Left lung (tissue), 10 donors: ENCODE measurements around the gene CCDC73. TPM values are rescaled to one million over a fixed set of nuclear protein-coding genes. Genes with fewer than 3 reads are reported as not detected.
"Not testable (repeated sequence)": the region's sequence is repeated elsewhere in the genome, so short reads cannot be mapped to it uniquely, and the experiment has no call there.

ENCODE experiments used
- ATAC-seq: fragments of 200-7000 bp; cut with Tn5 transposase; one replicate; pipeline ENCODE4 v1.9.1; 2020; ENCODE audit warnings: moderate library complexity
- DNase-seq, 4 donors: peaks; one replicate each; pipeline ENCODE4 v3.0.0-alpha.2; 2013 to 2020
- H3K27ac ChIP-seq, 2 donors: fragments of 200-600 bp; sonication (generic) in 1 of 2; one replicate each; pipeline versions ENCODE4 v1.5.0 to v1.8.0; 2020 to 2021
- H3K27me3 ChIP-seq, 2 donors: fragments of 200-600 bp; sonication (generic) in 1 of 2; one replicate each; pipeline versions ENCODE4 v1.5.0 to v1.8.0; 2020 to 2021
- H3K36me3 ChIP-seq, 2 donors: fragments of 200-600 bp; sonication (generic) in 1 of 2; one replicate each; pipeline versions ENCODE4 v1.5.0 to v1.8.0; 2020 to 2021
- H3K4me1 ChIP-seq, 2 donors: fragments of 200-600 bp; one replicate each; pipeline ENCODE4 v1.8.0; 2021
- H3K4me3 ChIP-seq, 2 donors: fragments of 200-600 bp; sonication (generic) in 1 of 2; one replicate each; pipeline versions ENCODE4 v1.5.0 to v1.8.0; 2020 to 2021; ENCODE audit warnings: mild to moderate bottlenecking in 1 of 2
- H3K9me3 ChIP-seq, 2 donors: fragments of 200-600 bp; sonication (generic) in 1 of 2; one replicate each; pipeline versions ENCODE4 v1.5.0 to v1.8.0; 2020 to 2021
- CTCF ChIP-seq, 2 donors: fragments of 200-600 bp; sonication (generic) in 1 of 2; IDR thresholded peaks; one replicate each; pipeline versions ENCODE4 v1.5.0 to v1.8.0; 2021; ENCODE audit warnings: antibody characterized with exemption in 2 of 2
- intact Hi-C, 2 donors: fragments of 100-400 bp; cut with DNase I; formaldehyde crosslinking; loops; one replicate each; pipeline versions ENCODE4 v1.11.2 to v1.14.2; 2022
- polyA plus RNA-seq, 6 donors: library from polyadenylated mRNA; unstranded; fragments of 120-200 nt; gene quantifications; one replicate each; pipeline ENCODE4 v1.2.1, GENCODE V29; 2013; ENCODE audit not compliant: insufficient read length in 6 of 6
- total RNA-seq, 2 donors: library from RNA; stranded (reverse); fragmentation: NEBNext Ultra II Directional; extraction: Animal tissue kit (Norgen Biotek cat#: 25700); gene quantifications; one replicate each; pipeline ENCODE4 v1.2.1, GENCODE V29; 2021
- donor health status: DM: no; HTN: yes; CAD: no.
- donor health status: DM: no; HTN: no; CAD: no.

CCDC73 gene
- total and polyA plus RNA-seq, 8 donors, result 0.08 to 0.57 (median 0.11) TPM; not detected in 1

- DNase-seq (no peak), ATAC-seq (no peak)
- intact Hi-C loops, result no loop called here
- Histone ChIP-seq H3K9me3 (no peaks in the 10 kb centered on the region), H3K27ac (no peak overlapping the region), H3K4me3 (no peak overlapping the region), H3K36me3 (no peaks in the 10 kb centered on the region), H3K4me1 (no peaks in the 10 kb centered on the region), H3K27me3 (no peaks in the 10 kb centered on the region)
- TF ChIP-seq CTCF (IDR thresholded peaks at IDR 0.05), result no peak
These were observed 18.6 kb downstream of the CCDC73 start for GRCh38 chr11:32775908-32776307.

- H3K9me3 ChIP-seq, result no peaks in the 10 kb centered on the region
- ATAC-seq, result no peak
These were observed 20.4 kb downstream of the CCDC73 start for GRCh38 chr11:32774081-32774480.

GRCh38 chr11:32772731-32773130, 21.7 kb downstream of the CCDC73 start:
- Histone ChIP-seq H3K4me3 (no peak overlapping the region), H3K36me3 (no peaks in the 10 kb centered on the region), H3K27ac (no peak overlapping the region), H3K9me3 (no peaks in the 10 kb centered on the region), H3K27me3 (no peaks in the 10 kb centered on the region), H3K4me1 (no peaks in the 10 kb centered on the region)
- DNase-seq (no peak), ATAC-seq (no peak)
- intact Hi-C loops, result no loop called here
- TF ChIP-seq CTCF (IDR thresholded peaks at IDR 0.05), result no peak

More at GRCh38 chr11:32774081-32774480, 20.4 kb downstream of the CCDC73 start:
- DNase-seq, result no peak
- intact Hi-C loops, result no loop called here
- H3K27me3 ChIP-seq, result no peaks in the 10 kb centered on the region
- no peaks in the 10 kb centered on the region for H3K4me1 ChIP-seq
- no peaks in the 10 kb centered on the region for H3K36me3 ChIP-seq
- no peak overlapping the region for H3K27ac ChIP-seq
- no peak overlapping the region for H3K4me3 ChIP-seq
- no peak for TF ChIP-seq CTCF (IDR thresholded peaks at IDR 0.05)

GRCh38 chr11:32761774-32762173, 32.7 kb downstream of the CCDC73 start:
- intact Hi-C loops, H3K27ac ChIP-seq, DNase-seq, ATAC-seq, H3K4me3 ChIP-seq, H3K36me3 ChIP-seq, H3K27me3 ChIP-seq, H3K4me1 ChIP-seq: not testable (repeated sequence)
- peaks cover 0 to 11% of the 10 kb centered on the region in 2 donors for H3K9me3 ChIP-seq

- intact Hi-C loops, result no loop called here
- DNase-seq, result no peak
- TF ChIP-seq CTCF (IDR thresholded peaks at IDR 0.05), result no peak
- Histone ChIP-seq H3K9me3 (peaks cover 0 to 3% of the 10 kb centered on the region in 2 donors), H3K27ac (no peak overlapping the region), H3K4me3 (no peak overlapping the region), H3K4me1 (no peaks in the 10 kb centered on the region), H3K27me3 (no peaks in the 10 kb centered on the region), H3K36me3 (no peaks in the 10 kb centered on the region)
- ATAC-seq, result no peak
These were observed 36.2 kb downstream of the CCDC73 start for GRCh38 chr11:32758291-32758690.

GRCh38 chr11:32753181-32753580, 41.3 kb downstream of the CCDC73 start:
- H3K27ac ChIP-seq, intact Hi-C loops, H3K9me3 ChIP-seq, DNase-seq, H3K4me1 ChIP-seq, H3K36me3 ChIP-seq, H3K4me3 ChIP-seq, H3K27me3 ChIP-seq, ATAC-seq: not testable (repeated sequence)
